ENCODE measurements around the gene FTCD. TPM values are rescaled to one million over a fixed set of nuclear protein-coding genes. Genes with fewer than 3 reads are reported as not detected.
"Not testable (repeated sequence)": the region's sequence is repeated elsewhere in the genome, so short reads cannot be mapped to it uniquely, and the experiment has no call there.

Gene FTCD
- total and polyA plus RNA-seq, 9 donors, result 0.47 to 3.4 (median 1.1) TPM

- Histone ChIP-seq H3K27me3 (ENCODE audit: control insufficient read depth, insufficient read depth, low read length) (no peaks in the 10 kb centered on the region), H3K36me3 (ENCODE audit: control insufficient read depth, insufficient read depth, low read length) (peaks cover 10% of the 10 kb centered on the region)
- WGBS (ENCODE audit: insufficient coverage), result 86% methylated on average over 26 of the region's 26 CpGs
These were observed 25.5 kb upstream of the FTCD start for GRCh38 chr21:46180778-46181391.

GRCh38 chr21:46180079-46180722 is 24.8 kb upstream of the FTCD start:
- Histone ChIP-seq H3K4me1 (ENCODE audit: control insufficient read depth, insufficient read depth, low read length) (peaks cover 14% of the 10 kb centered on the region), H3K36me3 (ENCODE audit: control insufficient read depth, insufficient read depth, low read length) (peaks cover 10% of the 10 kb centered on the region), H3K4me3 (ENCODE audit: low read length) (no peak overlapping the region), H3K9me3 (replicated peaks; ENCODE audit: control insufficient read depth, low read depth, low read length) (peaks cover 5% of the 10 kb centered on the region), H3K27ac (ENCODE audit: low read length) (no peak overlapping the region), H3K27me3 (ENCODE audit: control insufficient read depth, insufficient read depth, low read length) (no peaks in the 10 kb centered on the region)
- WGBS (ENCODE audit: insufficient coverage), result 74% methylated on average over 23 of the region's 24 CpGs
- DNase-seq, result no peak

More at GRCh38 chr21:46180778-46181391, 25.5 kb upstream of the FTCD start:
- Histone ChIP-seq H3K4me3 (ENCODE audit: low read length) (no peak overlapping the region), H3K4me1 (ENCODE audit: control insufficient read depth, insufficient read depth, low read length) (peaks cover 14% of the 10 kb centered on the region), H3K9me3 (replicated peaks; ENCODE audit: control insufficient read depth, low read depth, low read length) (peaks cover 5% of the 10 kb centered on the region), H3K27ac (ENCODE audit: low read length) (no peak overlapping the region)
- DNase-seq, result no peak

GRCh38 chr21:46179708-46180078 is 24.3 kb upstream of the FTCD start:
- Histone ChIP-seq H3K9me3 (replicated peaks; ENCODE audit: control insufficient read depth, low read depth, low read length) (peaks cover 8% of the 10 kb centered on the region), H3K27ac (ENCODE audit: low read length) (no peak overlapping the region), H3K27me3 (ENCODE audit: control insufficient read depth, insufficient read depth, low read length) (no peaks in the 10 kb centered on the region), H3K4me3 (ENCODE audit: low read length) (no peak overlapping the region), H3K4me1 (ENCODE audit: control insufficient read depth, insufficient read depth, low read length) (peaks cover 11% of the 10 kb centered on the region), H3K36me3 (ENCODE audit: control insufficient read depth, insufficient read depth, low read length) (peaks cover 10% of the 10 kb centered on the region)
- WGBS (ENCODE audit: insufficient coverage), result 82% methylated on average over 17 of the region's 17 CpGs
- DNase-seq, result no peak

GRCh38 chr21:46178961-46179360 is 23.6 kb upstream of the FTCD start:
- no peak overlapping the region for H3K27ac ChIP-seq (ENCODE audit: low read length)
- 92% methylated on average over 2 of the region's 4 CpGs for WGBS (ENCODE audit: insufficient coverage)
- H3K4me3 ChIP-seq (ENCODE audit: low read length), result no peak overlapping the region
- DNase-seq, result no peak
- peaks cover 10% of the 10 kb centered on the region for H3K36me3 ChIP-seq (ENCODE audit: control insufficient read depth, insufficient read depth, low read length)
- H3K4me1 ChIP-seq (ENCODE audit: control insufficient read depth, insufficient read depth, low read length), result peaks cover 8% of the 10 kb centered on the region
- H3K9me3 ChIP-seq (replicated peaks; ENCODE audit: control insufficient read depth, low read depth, low read length), result peaks cover 13% of the 10 kb centered on the region
- H3K27me3 ChIP-seq (ENCODE audit: control insufficient read depth, insufficient read depth, low read length), result no peaks in the 10 kb centered on the region

GRCh38 chr21:46176443-46177129 is 21.2 kb upstream of the FTCD start:
- not testable (repeated sequence) for H3K27me3 ChIP-seq (ENCODE audit: control insufficient read depth, insufficient read depth, low read length)
- WGBS (ENCODE audit: insufficient coverage), result no CpG with 5 or more reads among the region's 3 CpGs

GRCh38 chr21:46173573-46173972 is 18.2 kb upstream of the FTCD start:
- Histone ChIP-seq H3K4me1 (ENCODE audit: control insufficient read depth, insufficient read depth, low read length) (no peaks in the 10 kb centered on the region), H3K27me3 (ENCODE audit: control insufficient read depth, insufficient read depth, low read length) (no peaks in the 10 kb centered on the region), H3K9me3 (replicated peaks; ENCODE audit: control insufficient read depth, low read depth, low read length) (peaks cover 13% of the 10 kb centered on the region), H3K36me3 (ENCODE audit: control insufficient read depth, insufficient read depth, low read length) (no peaks in the 10 kb centered on the region), H3K27ac (ENCODE audit: low read length) (no peak overlapping the region), H3K4me3 (ENCODE audit: low read length) (no peak overlapping the region)
- no peak for DNase-seq
- 100% methylated on average over 1 of the region's 1 CpG for WGBS (ENCODE audit: insufficient coverage)

More at GRCh38 chr21:46176443-46177129, 21.2 kb upstream of the FTCD start:
- peaks cover 13% of the 10 kb centered on the region for H3K9me3 ChIP-seq (replicated peaks; ENCODE audit: control insufficient read depth, low read depth, low read length)
- H3K27ac ChIP-seq (ENCODE audit: low read length); DNase-seq; H3K36me3 ChIP-seq (ENCODE audit: control insufficient read depth, insufficient read depth, low read length); H3K4me3 ChIP-seq (ENCODE audit: low read length); H3K4me1 ChIP-seq (ENCODE audit: control insufficient read depth, insufficient read depth, low read length): not testable (repeated sequence)

- H3K4me3 ChIP-seq (ENCODE audit: low read length), result no peak overlapping the region
- peaks cover 2% of the 10 kb centered on the region for H3K36me3 ChIP-seq (ENCODE audit: control insufficient read depth, insufficient read depth, low read length)
- no peaks in the 10 kb centered on the region for H3K27me3 ChIP-seq (ENCODE audit: control insufficient read depth, insufficient read depth, low read length)
- 87% methylated on average over 4 of the region's 6 CpGs for WGBS (ENCODE audit: insufficient coverage)
- no peak for DNase-seq
- H3K4me1 ChIP-seq (ENCODE audit: control insufficient read depth, insufficient read depth, low read length), result no peaks in the 10 kb centered on the region
- H3K27ac ChIP-seq (ENCODE audit: low read length), result no peak overlapping the region
- H3K9me3 ChIP-seq (replicated peaks; ENCODE audit: control insufficient read depth, low read depth, low read length), result peaks cover 13% of the 10 kb centered on the region
These were observed 17.6 kb upstream of the FTCD start for GRCh38 chr21:46172863-46173528.

- Histone ChIP-seq H3K27ac (ENCODE audit: low read length) (no peak overlapping the region), H3K27me3 (ENCODE audit: control insufficient read depth, insufficient read depth, low read length) (no peaks in the 10 kb centered on the region), H3K4me1 (ENCODE audit: control insufficient read depth, insufficient read depth, low read length) (no peaks in the 10 kb centered on the region), H3K9me3 (replicated peaks; ENCODE audit: control insufficient read depth, low read depth, low read length) (peaks cover 13% of the 10 kb centered on the region), H3K36me3 (ENCODE audit: control insufficient read depth, insufficient read depth, low read length) (peaks cover 2% of the 10 kb centered on the region), H3K4me3 (ENCODE audit: low read length) (no peak overlapping the region)
- no peak for DNase-seq
- WGBS (ENCODE audit: insufficient coverage), result 84% methylated on average over 15 of the region's 21 CpGs
These were observed 16.9 kb upstream of the FTCD start for GRCh38 chr21:46171996-46172862.

- H3K36me3 ChIP-seq (ENCODE audit: control insufficient read depth, insufficient read depth, low read length), result peaks cover 2% of the 10 kb centered on the region
- no peaks in the 10 kb centered on the region for H3K4me1 ChIP-seq (ENCODE audit: control insufficient read depth, insufficient read depth, low read length)
- no peak overlapping the region for H3K27ac ChIP-seq (ENCODE audit: low read length)
- DNase-seq, result no peak
- H3K4me3 ChIP-seq (ENCODE audit: low read length), result no peak overlapping the region
- no peaks in the 10 kb centered on the region for H3K27me3 ChIP-seq (ENCODE audit: control insufficient read depth, insufficient read depth, low read length)
- WGBS (ENCODE audit: insufficient coverage), result no CpG with 5 or more reads among the region's 2 CpGs
- H3K9me3 ChIP-seq (replicated peaks; ENCODE audit: control insufficient read depth, low read depth, low read length), result peaks cover 9% of the 10 kb centered on the region
These were observed 16.2 kb upstream of the FTCD start for GRCh38 chr21:46171585-46171984.
